ENCODE data around the gene MLEC. TPM values are rescaled to one million over a fixed set of nuclear protein-coding genes. Genes with fewer than 3 reads are reported as not detected.

Gene MLEC
- total RNA-seq, 1 donor from 2014 or later, result 129 TPM

- Mint-ChIP-seq H3K27me3 (ENCODE audit: unreplicated experiment) (peaks cover 54% of the 10 kb centered on the region), H3K27ac (ENCODE audit: unreplicated experiment) (no peak overlapping the region), H3K4me3 (ENCODE audit: unreplicated experiment) (no peak overlapping the region), H3K9me3 (ENCODE audit: unreplicated experiment) (no peaks in the 10 kb centered on the region), H3K36me3 (ENCODE audit: unreplicated experiment) (no peaks in the 10 kb centered on the region), H3K4me1 (ENCODE audit: unreplicated experiment) (peaks cover 6% of the 10 kb centered on the region)
- DNase-seq (ENCODE audit: extremely low spot score, unreplicated experiment), result no peak
- TF ChIP-seq CTCF (IDR thresholded peaks at IDR 0.05), result no peak
These were observed 44.1 kb upstream of the MLEC start for GRCh38 chr12:120642826-120643225.

- Mint-ChIP-seq H3K4me1 (ENCODE audit: unreplicated experiment) (peaks cover 6% of the 10 kb centered on the region), H3K9me3 (ENCODE audit: unreplicated experiment) (no peaks in the 10 kb centered on the region), H3K27ac (ENCODE audit: unreplicated experiment) (no peak overlapping the region), H3K4me3 (ENCODE audit: unreplicated experiment) (no peak overlapping the region), H3K27me3 (ENCODE audit: unreplicated experiment) (peaks cover 50% of the 10 kb centered on the region), H3K36me3 (ENCODE audit: unreplicated experiment) (no peaks in the 10 kb centered on the region)
- no peak for TF ChIP-seq CTCF (IDR thresholded peaks at IDR 0.05)
- no peak for DNase-seq (ENCODE audit: extremely low spot score, unreplicated experiment)
These were observed 43.4 kb upstream of the MLEC start for GRCh38 chr12:120643574-120643973.

- no peak for TF ChIP-seq CTCF (IDR thresholded peaks at IDR 0.05)
- no peaks in the 10 kb centered on the region for H3K36me3 Mint-ChIP-seq (ENCODE audit: unreplicated experiment)
- peaks cover 51% of the 10 kb centered on the region for H3K27me3 Mint-ChIP-seq (ENCODE audit: unreplicated experiment)
- H3K27ac Mint-ChIP-seq (ENCODE audit: unreplicated experiment), result no peak overlapping the region
- DNase-seq (ENCODE audit: extremely low spot score, unreplicated experiment), result no peak
- no peak overlapping the region for H3K4me3 Mint-ChIP-seq (ENCODE audit: unreplicated experiment)
- H3K9me3 Mint-ChIP-seq (ENCODE audit: unreplicated experiment), result no peaks in the 10 kb centered on the region
- peaks cover 12% of the 10 kb centered on the region for H3K4me1 Mint-ChIP-seq (ENCODE audit: unreplicated experiment)
These were observed 40.9 kb upstream of the MLEC start for GRCh38 chr12:120646044-120646443.

- no peaks in the 10 kb centered on the region for H3K36me3 Mint-ChIP-seq (ENCODE audit: unreplicated experiment)
- H3K9me3 Mint-ChIP-seq (ENCODE audit: unreplicated experiment), result no peaks in the 10 kb centered on the region
- H3K27me3 Mint-ChIP-seq (ENCODE audit: unreplicated experiment), result peaks cover 52% of the 10 kb centered on the region
- H3K4me3 Mint-ChIP-seq (ENCODE audit: unreplicated experiment), result no peak overlapping the region
- no peak for DNase-seq (ENCODE audit: extremely low spot score, unreplicated experiment)
- TF ChIP-seq CTCF (IDR thresholded peaks at IDR 0.05), result no peak
- H3K27ac Mint-ChIP-seq (ENCODE audit: unreplicated experiment), result no peak overlapping the region
- peaks cover 6% of the 10 kb centered on the region for H3K4me1 Mint-ChIP-seq (ENCODE audit: unreplicated experiment)
These were observed 39.6 kb upstream of the MLEC start for GRCh38 chr12:120647375-120647755.

GRCh38 chr12:120649442-120650232 lies 37.3 kb upstream of the MLEC start:
- H3K4me3 Mint-ChIP-seq (ENCODE audit: unreplicated experiment), result peak overlapping the region; percentile 69
- peaks cover 6% of the 10 kb centered on the region for H3K4me1 Mint-ChIP-seq (ENCODE audit: unreplicated experiment)
- peaks cover 43% of the 10 kb centered on the region for H3K27me3 Mint-ChIP-seq (ENCODE audit: unreplicated experiment)
- H3K9me3 Mint-ChIP-seq (ENCODE audit: unreplicated experiment), result no peaks in the 10 kb centered on the region
- no peak for DNase-seq (ENCODE audit: extremely low spot score, unreplicated experiment)
- H3K36me3 Mint-ChIP-seq (ENCODE audit: unreplicated experiment), result no peaks in the 10 kb centered on the region
- H3K27ac Mint-ChIP-seq (ENCODE audit: unreplicated experiment), result no peak overlapping the region
- no peak for TF ChIP-seq CTCF (IDR thresholded peaks at IDR 0.05)
